ENCODE data around the gene GOPC. TPM values are rescaled to one million over a fixed set of nuclear protein-coding genes. Genes with fewer than 3 reads are reported as not detected.

Gene GOPC
- total RNA-seq, 2 experiments from 2014 or later = 13.3 to 15.5 TPM

DNA sequence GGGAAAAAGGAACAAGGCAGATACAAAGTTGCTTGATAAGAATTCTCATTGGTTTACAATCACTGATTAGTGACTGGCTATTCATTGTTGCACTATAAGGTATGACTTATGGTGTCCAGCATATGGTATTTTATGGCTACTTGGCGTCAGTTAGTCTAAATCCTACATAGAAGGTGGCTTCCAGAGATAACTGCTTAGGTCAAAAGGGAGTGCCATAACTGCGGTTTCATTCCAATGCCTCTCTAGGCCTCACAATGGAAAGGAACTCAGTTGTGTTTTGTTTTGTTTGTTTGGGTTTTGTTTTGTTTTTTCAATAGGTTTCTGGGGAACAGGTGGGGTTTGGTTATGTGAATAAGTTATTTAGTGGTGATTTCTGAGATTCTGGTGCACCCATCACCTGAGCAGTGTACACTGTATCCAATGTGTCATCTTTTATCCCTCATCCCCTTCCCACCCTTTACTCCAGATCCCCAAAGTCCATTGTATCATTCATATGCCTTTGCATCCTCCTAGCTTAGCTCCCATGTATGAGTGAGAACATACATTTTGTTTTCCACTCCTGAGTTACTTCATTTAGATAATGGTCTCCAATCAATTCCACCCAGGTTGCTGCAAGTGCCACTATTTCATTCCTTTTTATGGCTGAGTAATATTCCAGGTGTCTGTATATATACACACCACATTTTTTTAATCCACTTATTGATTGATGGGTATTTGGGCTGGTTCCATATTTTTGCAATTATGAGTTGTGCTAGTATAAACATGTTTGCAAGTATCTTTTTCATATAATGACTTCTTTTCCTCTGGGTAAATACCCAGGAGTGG, 7.0 kb downstream of the GOPC start:
- Mint-ChIP-seq H3K27ac (no peak overlapping the region), H3K4me3 (no peak overlapping the region), H3K4me1 (peaks cover 38% of the 10 kb centered on the region), H3K9me3 (ENCODE audit: low read depth) (peaks cover 3% of the 10 kb centered on the region), H3K36me3 (ENCODE audit: low read depth) (peaks cover 48% of the 10 kb centered on the region), H3K27me3 (no peaks in the 10 kb centered on the region)
- ATAC-seq (no peak), DNase-seq (no peak)
- intact Hi-C loops (cut with DNase I, micrococcal nuclease) = no loop called here
- ChIA-PET POLR2A (no interaction called here), CTCF (interaction anchor here (1.2 kb wide), 1 partner anchor 9 kb away, joined by 5 read pairs; no protein-coding TSS in a partner anchor)

DNA sequence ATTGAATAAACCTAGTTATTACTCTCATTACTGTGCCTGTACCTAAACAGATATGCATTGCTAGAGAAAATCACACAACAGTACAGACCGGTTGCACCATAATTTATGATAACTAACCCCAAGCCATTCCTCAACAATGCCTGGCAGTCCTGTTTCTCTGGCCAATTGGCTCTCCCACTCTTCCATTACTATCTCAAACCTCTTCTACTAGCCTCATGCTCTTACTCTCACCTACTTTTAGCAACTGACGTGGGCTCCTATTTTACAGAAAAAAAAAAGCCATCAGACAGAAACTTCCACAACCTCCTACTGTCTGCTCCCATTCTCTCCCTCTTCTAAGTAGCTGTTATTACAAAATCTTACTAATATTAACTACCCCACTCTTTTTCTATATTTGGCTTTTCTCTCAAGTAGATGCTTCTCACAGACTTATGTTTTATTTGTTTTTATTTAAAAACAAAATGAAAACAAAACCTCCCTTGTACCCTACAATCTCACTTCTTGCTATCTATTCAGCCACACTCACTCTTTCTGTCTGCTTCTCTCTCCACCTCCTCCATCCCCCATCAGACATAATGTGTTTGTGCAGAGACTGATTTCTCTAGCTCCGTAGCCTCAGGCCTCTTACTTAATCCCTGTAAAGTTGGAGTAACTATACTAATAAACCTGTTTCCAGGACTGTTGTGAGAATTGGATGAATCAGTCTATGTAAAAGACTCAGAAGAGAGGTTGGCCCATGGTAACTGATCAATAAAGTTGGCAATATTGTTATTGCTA, 9.1 kb downstream of the GOPC start:
- DNase-seq = no peak
- H3K4me1 Mint-ChIP-seq = peaks cover 26% of the 10 kb centered on the region
- no peak overlapping the region for H3K4me3 Mint-ChIP-seq
- H3K27ac Mint-ChIP-seq = no peak overlapping the region
- ChIA-PET POLR2A (no interaction called here), CTCF (interaction anchor here (1.1 kb wide), 1 partner anchor 14 kb away, joined by 3 read pairs; no protein-coding TSS in a partner anchor)
- no peaks in the 10 kb centered on the region for H3K27me3 Mint-ChIP-seq
- intact Hi-C loops (cut with DNase I, micrococcal nuclease) = no loop called here
- peaks cover 3% of the 10 kb centered on the region for H3K9me3 Mint-ChIP-seq (ENCODE audit: low read depth)
- no peak for ATAC-seq
- peaks cover 46% of the 10 kb centered on the region for H3K36me3 Mint-ChIP-seq (ENCODE audit: low read depth)

DNA sequence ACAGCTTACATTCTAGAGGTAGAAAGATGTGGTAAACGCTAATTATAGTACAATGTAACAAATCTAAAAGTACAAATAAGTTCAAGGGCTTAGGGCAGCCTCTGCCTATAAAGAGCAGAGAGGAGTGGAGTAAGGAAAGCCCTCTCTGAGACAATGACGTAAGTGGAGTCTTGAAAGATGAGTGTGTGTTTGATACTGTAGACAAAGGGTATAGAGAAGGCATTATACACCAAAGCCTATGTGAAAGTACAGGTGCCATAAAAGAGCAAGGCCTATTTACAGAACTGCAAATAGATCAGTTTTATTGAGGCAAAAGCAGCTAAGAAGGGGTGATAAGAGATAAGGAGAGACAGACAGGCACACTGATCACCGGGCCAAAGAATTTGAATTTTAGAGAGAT, 10.9 kb downstream of the GOPC start:
- peaks cover 28% of the 10 kb centered on the region for H3K4me1 Mint-ChIP-seq
- no peak for DNase-seq
- H3K27me3 Mint-ChIP-seq = no peaks in the 10 kb centered on the region
- CTCF ChIA-PET = no interaction called here
- POLR2A ChIA-PET = no interaction called here
- H3K9me3 Mint-ChIP-seq (ENCODE audit: low read depth) = peaks cover 3% of the 10 kb centered on the region
- intact Hi-C loops (cut with DNase I, micrococcal nuclease) = no loop called here
- peaks cover 35% of the 10 kb centered on the region for H3K36me3 Mint-ChIP-seq (ENCODE audit: low read depth)
- H3K27ac Mint-ChIP-seq = no peak overlapping the region
- H3K4me3 Mint-ChIP-seq = no peak overlapping the region
- ATAC-seq = no peak

DNA sequence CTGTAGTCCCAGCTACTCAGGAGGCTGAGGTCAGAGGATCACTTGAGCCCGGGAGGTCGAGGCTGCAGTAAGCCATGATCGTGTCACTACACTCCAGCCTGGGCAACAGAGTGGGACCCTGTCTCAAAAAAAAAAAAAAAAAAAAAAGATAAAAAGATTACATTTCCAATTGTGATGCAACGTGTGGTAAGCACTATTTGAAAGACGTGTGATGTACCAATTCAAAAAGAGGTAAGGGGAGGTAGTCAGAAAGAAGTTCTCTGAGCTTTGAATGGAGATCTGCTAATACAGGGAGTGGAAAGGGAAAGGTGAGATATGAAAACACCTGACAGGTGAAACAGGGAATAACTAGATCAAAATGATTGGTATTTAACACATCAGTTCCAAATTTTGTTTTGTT, 11.9 kb downstream of the GOPC start:
- H3K4me1 Mint-ChIP-seq = peaks cover 20% of the 10 kb centered on the region
- ATAC-seq (no peak), DNase-seq (no peak)
- no peaks in the 10 kb centered on the region for H3K27me3 Mint-ChIP-seq
- H3K4me3 Mint-ChIP-seq = no peak overlapping the region
- no peaks in the 10 kb centered on the region for H3K9me3 Mint-ChIP-seq (ENCODE audit: low read depth)
- H3K36me3 Mint-ChIP-seq (ENCODE audit: low read depth) = peaks cover 27% of the 10 kb centered on the region
- no peak overlapping the region for H3K27ac Mint-ChIP-seq
- ChIA-PET CTCF (no interaction called here), POLR2A (no interaction called here)
- intact Hi-C loops (cut with DNase I, micrococcal nuclease) = no loop called here

DNA sequence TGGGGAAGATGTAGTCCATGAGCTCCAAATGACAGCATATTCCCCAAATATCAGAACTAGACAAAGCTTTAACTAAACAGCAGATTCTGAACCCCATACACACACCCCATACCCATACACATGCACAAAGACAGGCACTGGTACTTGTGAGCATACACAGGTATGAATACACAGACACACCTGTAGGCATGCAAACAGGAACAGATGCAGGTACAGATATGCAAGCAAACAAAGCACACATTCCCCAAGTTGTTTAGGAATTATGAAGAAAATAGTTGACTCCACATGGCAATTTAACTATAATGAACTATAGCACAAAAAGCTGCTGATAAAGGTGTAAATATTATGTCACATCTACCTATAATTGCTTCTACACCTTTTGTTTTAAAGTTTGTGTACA, 16.7 kb downstream of the GOPC start:
- CTCF ChIA-PET = interaction anchor here (1.4 to 1.6 kb wide), 2 partner anchors 16 to 239 kb away, joined by 3 to 4 read pairs; no protein-coding TSS in a partner anchor

DNA sequence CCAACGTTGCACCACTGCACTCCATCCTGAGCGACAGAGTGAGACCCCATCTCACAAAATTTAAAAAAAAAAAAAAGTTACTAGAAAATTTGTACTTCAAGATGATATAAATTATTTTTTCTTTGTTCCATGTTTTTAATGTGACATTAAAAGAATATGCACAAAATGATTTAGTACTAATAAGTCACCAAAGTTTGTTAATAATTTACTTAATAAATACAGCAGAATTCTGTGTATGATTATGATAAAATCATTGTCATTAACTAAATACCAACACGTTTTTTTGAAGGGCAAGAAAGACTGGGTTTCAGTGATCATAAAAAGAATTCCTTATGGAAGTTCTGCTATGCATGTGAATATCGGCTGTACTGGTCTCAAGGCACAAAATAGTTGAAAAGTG, 28.1 kb downstream of the GOPC start:
- intact Hi-C loops (cut with DNase I, micrococcal nuclease) = no loop called here
- no peak overlapping the region for H3K4me3 Mint-ChIP-seq
- H3K27me3 Mint-ChIP-seq = no peaks in the 10 kb centered on the region
- ATAC-seq (no peak), DNase-seq (no peak)
- no peaks in the 10 kb centered on the region for H3K9me3 Mint-ChIP-seq (ENCODE audit: low read depth)
- CTCF ChIA-PET = interaction anchor here (0.9 to 1.7 kb wide), 2 partner anchors 9 to 16 kb away, joined by 3 to 8 read pairs; no protein-coding TSS in a partner anchor
- H3K36me3 Mint-ChIP-seq (ENCODE audit: low read depth) = peaks cover 25% of the 10 kb centered on the region
- POLR2A ChIA-PET = interaction anchor here (0.7 kb wide), 1 partner anchor 357 kb away, joined by 4 read pairs; no protein-coding TSS in a partner anchor
- H3K4me1 Mint-ChIP-seq = peaks cover 6% of the 10 kb centered on the region
- H3K27ac Mint-ChIP-seq = no peak overlapping the region

More for the DNA sequence above, 16.7 kb downstream of the GOPC start:
- H3K27ac Mint-ChIP-seq = no peak overlapping the region
- no peak for ATAC-seq
- DNase-seq = no peak
- H3K4me1 Mint-ChIP-seq = peaks cover 38% of the 10 kb centered on the region
- no peaks in the 10 kb centered on the region for H3K27me3 Mint-ChIP-seq
- H3K9me3 Mint-ChIP-seq (ENCODE audit: low read depth) = no peaks in the 10 kb centered on the region
- no peak overlapping the region for H3K4me3 Mint-ChIP-seq
- peaks cover 41% of the 10 kb centered on the region for H3K36me3 Mint-ChIP-seq (ENCODE audit: low read depth)
- POLR2A ChIA-PET = no interaction called here
- intact Hi-C loops (cut with DNase I, micrococcal nuclease) = no loop called here

DNA sequence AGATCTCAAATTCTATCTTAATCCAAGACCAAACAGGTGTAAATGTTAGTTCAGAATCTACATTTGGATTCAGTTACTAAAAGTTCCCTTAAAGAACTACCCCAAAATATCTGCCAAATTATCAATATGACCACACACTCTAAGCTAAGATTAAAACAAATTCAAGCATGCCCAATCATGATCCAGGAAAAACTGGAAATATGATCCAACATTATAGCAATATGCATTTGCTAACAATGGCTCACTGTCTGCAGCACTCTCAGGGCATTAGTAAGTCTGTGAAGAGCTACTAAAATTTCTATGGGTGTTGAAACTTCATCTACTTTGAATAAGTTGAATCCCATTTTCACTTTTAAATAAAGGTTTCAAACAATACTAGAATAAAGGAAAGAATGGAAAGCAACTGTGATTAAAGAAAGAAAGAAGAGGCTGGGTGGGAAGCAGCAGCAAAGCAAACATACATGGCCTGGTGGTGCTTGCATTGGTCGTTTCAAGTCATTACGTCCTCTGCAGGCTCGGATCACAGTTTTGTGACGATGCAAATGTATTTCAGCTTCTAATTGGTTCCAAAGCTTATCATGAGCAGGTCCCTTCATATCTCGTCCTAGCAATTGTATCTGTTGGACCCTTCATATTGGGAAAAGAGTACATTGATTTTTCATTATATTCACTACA, 29.2 kb downstream of the GOPC start:
- CTCF ChIA-PET = interaction anchor here (0.9 to 1.7 kb wide), 5 partner anchors 10 to 123 kb away, joined by 3 to 8 read pairs (median 4); no protein-coding TSS in a partner anchor

DNA sequence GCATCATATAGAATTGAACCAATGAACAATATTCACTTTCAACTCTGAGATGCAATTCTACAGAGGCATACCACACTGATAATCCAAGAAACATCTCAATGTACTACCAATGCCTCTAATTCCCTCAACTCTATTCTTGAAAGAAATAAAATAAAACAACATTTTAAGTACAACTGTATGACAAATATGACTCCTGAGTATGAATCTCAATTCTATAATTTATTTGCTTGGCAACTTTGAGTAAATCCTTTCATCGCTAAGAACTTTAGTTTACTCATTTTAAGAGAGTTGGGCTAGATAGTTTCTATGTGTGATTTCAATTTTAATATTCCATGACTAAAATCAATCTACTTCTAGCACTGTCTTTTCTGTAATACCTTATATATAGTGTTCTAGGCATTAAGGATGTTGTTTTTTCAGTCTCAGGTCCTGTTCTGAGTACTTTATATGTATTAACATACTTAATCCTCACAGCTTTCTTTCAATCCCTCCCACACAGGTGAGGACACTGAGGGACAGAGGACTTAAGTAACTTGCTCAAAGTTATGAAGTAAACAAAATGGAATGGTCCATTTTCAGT, 33.4 kb downstream of the GOPC start:
- peaks cover 14% of the 10 kb centered on the region for H3K4me1 Mint-ChIP-seq
- no peak overlapping the region for H3K27ac Mint-ChIP-seq
- no peak overlapping the region for H3K4me3 Mint-ChIP-seq
- peaks cover 38% of the 10 kb centered on the region for H3K36me3 Mint-ChIP-seq (ENCODE audit: low read depth)
- CTCF ChIA-PET = interaction anchor here (0.9 to 1.7 kb wide), 2 partner anchors 13 to 119 kb away, joined by 5 to 6 read pairs; no protein-coding TSS in a partner anchor
- no peaks in the 10 kb centered on the region for H3K27me3 Mint-ChIP-seq
- ATAC-seq = peak; percentile 96
- POLR2A ChIA-PET = interaction anchor here (1.0 kb wide), 1 partner anchor 33 kb away, joined by 3 read pairs; the partner anchor contains the start of gene GOPC
- intact Hi-C loops (cut with DNase I, micrococcal nuclease) = loop anchor here (1.0 to 2.0 kb wide), 3 partner anchors 20 to 33 kb away; partner anchors contain the start of gene GOPC (in 1 of the 2)
- no peak for DNase-seq
- H3K9me3 Mint-ChIP-seq (ENCODE audit: low read depth) = no peaks in the 10 kb centered on the region

More for the DNA sequence above, 29.2 kb downstream of the GOPC start:
- Mint-ChIP-seq H3K27me3 (no peaks in the 10 kb centered on the region), H3K4me1 (peaks cover 14% of the 10 kb centered on the region), H3K36me3 (ENCODE audit: low read depth) (peaks cover 32% of the 10 kb centered on the region), H3K9me3 (ENCODE audit: low read depth) (no peaks in the 10 kb centered on the region), H3K4me3 (no peak overlapping the region), H3K27ac (no peak overlapping the region)
- ATAC-seq (no peak), DNase-seq (no peak)
- POLR2A ChIA-PET = no interaction called here
- intact Hi-C loops (cut with DNase I, micrococcal nuclease) = no loop called here

DNA sequence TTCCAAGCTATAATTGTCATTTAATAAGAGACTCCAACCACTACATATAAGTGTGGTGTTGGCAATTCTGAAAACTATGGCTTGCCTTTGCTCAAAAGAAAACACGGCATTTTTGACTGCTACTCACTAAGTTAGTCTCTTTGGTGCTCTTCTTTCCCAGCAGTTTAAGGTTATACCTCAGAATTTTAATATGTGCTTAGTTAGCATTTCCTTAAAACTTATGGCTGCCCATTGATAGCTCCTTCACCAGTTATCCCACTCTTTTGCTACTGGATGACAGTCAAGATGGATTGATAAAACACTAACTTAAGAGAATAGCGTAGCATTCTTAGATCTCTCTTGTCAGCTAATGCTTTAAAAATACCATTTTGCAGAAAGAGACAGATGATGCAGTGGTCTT, 34.1 kb downstream of the GOPC start:
- ATAC-seq (no peak), DNase-seq (no peak)
- no peak overlapping the region for H3K4me3 Mint-ChIP-seq
- no peak overlapping the region for H3K27ac Mint-ChIP-seq
- H3K27me3 Mint-ChIP-seq = no peaks in the 10 kb centered on the region
- peaks cover 37% of the 10 kb centered on the region for H3K36me3 Mint-ChIP-seq (ENCODE audit: low read depth)
- peaks cover 14% of the 10 kb centered on the region for H3K4me1 Mint-ChIP-seq
- intact Hi-C loops (cut with DNase I, micrococcal nuclease) = loop anchor here in 1 of 2 experiments (2.0 kb wide), 1 partner anchor 19 kb away; no protein-coding TSS in a partner anchor
- ChIA-PET CTCF (interaction anchor here (0.9 to 1.7 kb wide), 3 partner anchors 12 to 119 kb away, joined by 4 to 6 read pairs (median 5); no protein-coding TSS in a partner anchor), POLR2A (interaction anchor here (1.0 kb wide), 1 partner anchor 34 kb away, joined by 3 read pairs; the partner anchor contains the start of gene GOPC)
- H3K9me3 Mint-ChIP-seq (ENCODE audit: low read depth) = no peaks in the 10 kb centered on the region

DNA sequence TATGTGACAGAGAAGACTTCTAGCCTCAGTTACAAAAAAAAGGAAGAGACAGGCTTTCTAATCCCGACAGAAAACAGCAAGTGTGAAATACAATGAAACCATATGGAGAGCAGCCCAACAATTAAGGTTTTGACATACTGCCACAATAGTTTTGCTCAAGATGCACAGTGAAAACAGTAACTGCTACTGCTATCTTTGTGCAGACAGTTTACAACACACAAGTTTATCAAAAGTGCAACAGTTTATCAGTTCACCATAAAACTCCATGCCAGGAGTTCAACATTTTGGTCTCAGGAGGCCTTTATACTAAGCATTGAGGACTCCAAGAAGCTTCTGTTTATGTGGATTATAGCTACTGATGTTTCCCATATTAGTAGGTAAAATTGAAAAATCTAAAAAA, 37.6 kb downstream of the GOPC start:
- POLR2A ChIA-PET = no interaction called here
- H3K9me3 Mint-ChIP-seq (ENCODE audit: low read depth) = no peaks in the 10 kb centered on the region
- intact Hi-C loops (cut with DNase I, micrococcal nuclease) = no loop called here
- CTCF ChIA-PET = interaction anchor here (0.6 to 2.0 kb wide), 3 partner anchors 9 to 565 kb away, joined by 3 to 7 read pairs (median 3); no protein-coding TSS in a partner anchor
- no peaks in the 10 kb centered on the region for H3K27me3 Mint-ChIP-seq
- no peak overlapping the region for H3K4me3 Mint-ChIP-seq
- H3K27ac Mint-ChIP-seq = no peak overlapping the region
- H3K4me1 Mint-ChIP-seq = peaks cover 14% of the 10 kb centered on the region
- ATAC-seq (no peak), DNase-seq (no peak)
- peaks cover 26% of the 10 kb centered on the region for H3K36me3 Mint-ChIP-seq (ENCODE audit: low read depth)
